GM19240 (cell line): ENCODE measurements around the gene GINS2.

Source experiments
- DNase-seq: peaks from one replicate; pipeline ENCODE4 v3.0.0; 2011; ENCODE audit warnings: low spot score; ENCODE audit not compliant: insufficient read length

GINS2 gene

GRCh38 chr16:85627526-85628264 lies 61.1 kb downstream of the GINS2 start:
- DNase-seq: no peak

DNA sequence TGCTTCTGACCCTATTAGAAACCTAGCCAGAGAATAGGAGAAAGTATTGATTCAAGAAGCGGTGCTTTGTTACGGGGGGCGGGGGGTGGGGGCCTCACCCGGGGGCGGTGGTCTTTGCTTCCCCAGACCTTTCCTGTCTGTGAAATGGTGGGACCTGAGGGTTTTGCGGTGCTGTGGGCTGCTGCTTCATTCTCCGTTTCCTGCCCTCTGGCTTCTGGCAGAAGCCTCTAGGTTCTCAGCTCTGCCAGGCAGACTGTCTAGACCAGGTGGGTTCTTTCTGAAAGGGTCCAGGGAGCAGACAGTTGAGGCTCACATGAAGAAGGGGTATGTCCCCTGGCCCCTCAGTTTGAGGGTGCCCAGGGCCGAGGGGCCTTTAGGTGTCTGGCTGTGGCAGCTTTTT lies 61.7 kb downstream of the GINS2 start:
- no peak for DNase-seq
